Fibroblast of skin of right quadriceps (primary cell): Measurements from ENCODE around the gene WDFY4.

Source experiments
- DNase-seq: peaks from one replicate; pipeline ENCODE4 v3.0.0-alpha.2; 2013

Gene WDFY4

GRCh38 chr10:48776528-48776927 is 91.9 kb downstream of the WDFY4 start:
- no peak for DNase-seq

GRCh38 chr10:48777110-48777509 is 92.4 kb downstream of the WDFY4 start:
- DNase-seq = no peak

- DNase-seq = no peak
These were observed 93.7 kb downstream of the WDFY4 start for GRCh38 chr10:48778193-48778857.

DNA sequence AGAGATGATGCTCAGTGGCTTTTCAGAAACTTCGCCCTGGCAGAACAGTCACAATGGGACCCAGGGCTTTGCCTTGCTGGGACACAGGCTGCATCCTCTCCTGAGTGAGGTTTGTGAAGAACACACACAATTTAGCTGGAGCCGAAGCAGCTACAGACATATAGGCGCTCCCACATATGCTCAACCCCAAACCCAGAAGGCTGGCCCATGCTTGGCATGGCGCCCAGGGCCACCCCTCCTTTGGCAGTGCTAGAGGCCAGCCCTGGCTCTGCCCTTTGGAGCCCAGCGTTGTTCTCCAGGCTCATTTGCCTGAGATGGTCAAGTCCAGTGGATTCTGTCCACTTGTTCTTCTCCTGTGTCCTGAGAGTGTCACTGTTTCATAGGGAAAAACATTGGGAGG is 94.4 kb downstream of the WDFY4 start:
- no peak for DNase-seq

DNA sequence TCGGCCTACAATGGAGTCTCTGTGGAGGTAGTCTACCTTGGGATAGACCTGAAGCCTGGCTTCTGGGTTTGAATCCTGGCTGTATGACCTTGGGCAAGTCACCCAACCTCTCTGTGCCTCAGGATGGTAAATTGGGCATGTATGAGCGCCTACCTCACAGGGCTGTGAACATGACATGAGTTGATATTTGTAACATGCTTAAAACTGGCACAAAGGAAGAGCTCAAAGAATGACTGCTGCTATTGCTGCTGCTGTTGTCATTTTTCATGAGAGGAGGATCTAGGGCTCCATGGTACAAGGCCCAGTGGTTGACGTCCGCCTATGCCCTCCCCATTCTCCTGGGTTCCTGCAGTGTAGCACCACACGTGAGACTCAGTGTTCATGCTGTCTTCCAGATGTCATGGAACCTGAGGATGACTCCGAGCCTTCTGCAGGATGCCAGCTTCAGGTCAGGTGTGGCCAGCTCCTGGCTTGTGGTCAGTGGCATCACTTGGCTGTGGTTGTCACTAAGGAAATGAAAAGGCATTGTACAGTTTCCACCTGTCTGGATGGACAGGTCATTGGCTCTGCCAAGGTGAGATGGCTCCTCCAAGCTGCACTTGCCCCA is 95.0 kb downstream of the WDFY4 start:
- DNase-seq = no peak

DNA sequence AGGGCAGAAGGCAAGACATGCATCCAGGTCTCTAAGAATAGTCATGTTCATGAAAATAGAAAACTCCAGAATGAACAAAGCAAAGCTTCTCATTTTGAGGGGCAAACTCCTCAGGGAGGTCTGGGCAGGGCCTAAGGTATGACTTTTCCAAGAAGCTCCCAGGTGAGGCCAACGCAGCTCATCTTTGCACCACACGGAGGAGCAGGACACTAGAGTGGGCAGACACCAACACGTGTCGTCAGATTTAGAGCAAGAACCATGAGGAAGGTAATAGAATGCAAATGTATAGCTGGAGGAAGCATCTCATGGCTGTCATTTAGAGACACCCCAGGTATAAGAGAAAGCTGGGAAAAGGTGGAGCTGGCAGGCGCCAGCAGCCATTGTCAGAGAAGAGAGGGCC is 95.7 kb downstream of the WDFY4 start:
- no peak for DNase-seq

DNA sequence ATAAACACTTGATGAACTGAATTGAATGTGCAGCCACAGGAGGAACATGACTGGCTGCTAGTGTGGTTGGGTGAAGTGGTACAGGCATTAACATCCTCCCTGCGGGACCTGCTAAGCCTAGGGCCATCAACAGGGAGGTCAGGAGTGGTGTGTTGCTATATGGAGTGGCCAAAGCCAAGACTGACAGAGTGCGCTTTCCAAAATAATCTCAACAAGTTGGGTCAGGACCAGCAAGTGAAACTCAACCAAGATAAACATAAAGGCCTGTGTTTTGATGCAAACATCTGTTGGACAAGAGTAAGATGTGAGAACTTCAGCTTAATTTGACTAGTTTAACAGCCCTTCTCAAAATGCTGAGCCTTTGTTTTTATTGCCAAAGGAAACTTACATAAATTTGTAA is 97.7 kb downstream of the WDFY4 start:
- DNase-seq = no peak

GRCh38 chr10:48784031-48784430 is 99.4 kb downstream of the WDFY4 start:
- DNase-seq = no peak

DNA sequence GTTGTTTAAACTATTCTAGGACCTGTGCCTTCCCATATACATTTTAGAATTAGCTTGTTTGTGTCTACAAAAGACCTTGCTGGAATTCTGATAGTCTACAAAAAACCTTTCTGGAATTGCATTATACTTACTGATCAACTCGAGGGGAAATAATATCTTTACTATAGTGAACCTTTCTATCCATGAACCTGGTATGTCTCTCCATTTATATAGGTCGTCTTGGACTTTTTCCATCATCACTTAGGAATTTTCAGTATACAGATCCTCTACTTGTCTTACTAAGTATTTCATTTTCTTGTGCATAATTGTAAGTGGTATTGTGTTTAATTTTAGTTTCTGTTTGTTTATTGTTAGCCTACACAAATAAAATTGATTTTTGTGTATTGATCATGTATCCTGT is 101.1 kb downstream of the WDFY4 start:
- no peak for DNase-seq

DNA sequence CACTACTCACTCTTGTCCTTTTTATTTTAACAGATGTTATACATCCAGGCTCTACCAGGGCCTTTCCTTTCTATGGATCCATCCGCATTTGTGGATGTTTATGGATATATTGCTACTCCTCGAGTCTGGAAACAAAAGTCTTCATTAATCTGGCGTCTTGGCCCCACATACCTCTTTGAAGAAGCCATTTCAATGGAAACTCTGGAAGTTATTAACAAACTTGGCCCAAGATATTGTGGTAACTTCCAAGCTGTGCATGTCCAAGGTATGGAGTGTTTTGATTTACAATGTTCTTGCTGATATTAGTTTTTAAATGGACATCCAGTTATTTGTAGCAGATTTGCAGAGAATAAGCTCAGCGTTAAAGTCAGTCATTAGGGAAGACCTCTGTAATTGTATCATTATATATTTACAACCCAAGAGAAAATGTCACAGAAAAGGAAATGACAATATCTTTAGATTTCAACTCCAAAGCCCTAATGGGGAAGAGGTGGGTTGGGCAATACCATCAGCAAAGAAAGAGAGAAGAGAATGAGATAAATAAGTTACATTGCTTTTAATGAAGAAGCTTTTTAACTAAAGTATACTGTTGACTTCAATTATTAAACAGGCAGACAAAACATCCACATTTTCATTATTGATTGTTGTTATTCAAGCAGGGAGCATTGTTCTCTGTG is 102.1 kb downstream of the WDFY4 start:
- no peak for DNase-seq

GRCh38 chr10:48788554-48788953 is 103.9 kb downstream of the WDFY4 start:
- DNase-seq = no peak

DNA sequence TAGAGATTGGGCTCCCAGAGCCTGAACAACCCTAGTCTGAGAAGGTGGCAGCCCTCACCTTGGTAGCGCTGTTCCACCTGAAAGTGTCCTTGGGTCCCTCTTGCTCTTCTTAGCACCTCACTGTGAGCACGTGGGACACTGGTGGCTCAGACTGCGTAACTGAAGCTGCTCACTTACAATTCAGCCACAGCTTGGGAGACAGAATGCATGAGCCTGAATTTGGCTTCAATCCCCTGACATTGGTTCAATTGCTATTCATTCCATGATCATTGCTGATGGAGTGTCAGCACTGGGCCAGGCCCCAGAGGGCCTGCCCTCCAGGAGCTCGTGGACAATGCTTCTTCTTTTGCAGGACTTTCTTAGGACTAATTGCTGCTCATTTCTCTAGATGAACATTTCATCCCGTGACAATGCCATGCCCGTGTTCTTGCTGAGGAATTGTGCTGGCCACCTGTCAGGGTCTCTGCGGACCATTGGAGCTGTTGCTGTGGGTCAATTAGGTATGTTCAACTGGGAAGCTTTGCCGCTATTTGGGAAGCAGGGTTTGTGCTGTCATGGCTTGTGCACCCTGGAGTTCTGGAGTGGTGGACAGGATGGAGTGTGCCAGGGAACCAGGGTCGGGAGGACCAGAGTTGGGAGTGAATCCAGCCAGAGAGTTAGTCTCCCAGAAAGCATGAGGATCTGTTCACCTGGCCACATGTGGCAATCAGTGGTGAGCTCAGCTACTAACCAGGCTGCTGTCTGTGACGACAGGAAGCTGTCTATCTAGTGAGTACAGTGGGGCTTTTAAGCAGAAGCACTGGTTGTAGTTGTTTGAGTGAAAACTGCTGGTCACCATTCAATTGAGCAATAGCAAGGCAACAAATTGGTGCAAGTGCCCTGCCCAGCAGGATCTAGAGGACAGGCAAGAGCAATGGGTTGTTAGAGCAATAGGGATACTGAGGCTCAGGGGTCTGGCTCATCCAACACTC is 105.1 kb downstream of the WDFY4 start:
- DNase-seq = no peak

GRCh38 chr10:48790457-48791044 is 105.9 kb downstream of the WDFY4 start:
- no peak for DNase-seq

- no peak for DNase-seq
These were observed 106.7 kb downstream of the WDFY4 start for GRCh38 chr10:48791267-48791928.

- no peak for DNase-seq
These were observed 107.4 kb downstream of the WDFY4 start for GRCh38 chr10:48792121-48792520.

GRCh38 chr10:48792687-48793096 is 108.0 kb downstream of the WDFY4 start:
- DNase-seq = peak; percentile 59

GRCh38 chr10:48794074-48794473 is 109.4 kb downstream of the WDFY4 start:
- no peak for DNase-seq

DNA sequence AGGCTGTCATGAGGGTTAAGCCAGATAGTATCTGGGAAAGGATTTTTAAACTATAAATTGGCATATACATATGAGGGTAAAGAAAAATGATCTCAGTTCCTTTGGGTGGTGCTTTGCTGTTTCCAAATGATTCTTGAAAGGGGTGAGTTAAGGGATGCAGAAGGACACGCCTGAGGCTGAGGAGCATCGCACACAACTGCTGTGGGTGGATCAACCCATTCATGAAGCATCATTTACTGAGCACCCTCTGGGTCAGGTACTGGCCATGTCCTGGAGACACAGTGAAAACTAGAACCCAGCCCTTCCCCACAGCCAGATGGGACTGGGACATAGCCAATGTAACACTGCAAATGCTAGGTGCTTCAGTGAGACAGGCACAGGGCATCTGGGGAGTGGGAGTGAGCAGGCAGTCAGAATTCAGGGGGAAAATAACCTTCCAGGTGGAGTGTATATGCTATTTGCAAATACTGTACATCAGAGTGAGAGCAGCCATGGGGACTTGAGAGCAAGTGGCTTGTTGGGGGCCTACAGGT is 112.1 kb downstream of the WDFY4 start:
- no peak for DNase-seq

GRCh38 chr10:48797830-48798229 is 113.2 kb downstream of the WDFY4 start:
- no peak for DNase-seq

DNA sequence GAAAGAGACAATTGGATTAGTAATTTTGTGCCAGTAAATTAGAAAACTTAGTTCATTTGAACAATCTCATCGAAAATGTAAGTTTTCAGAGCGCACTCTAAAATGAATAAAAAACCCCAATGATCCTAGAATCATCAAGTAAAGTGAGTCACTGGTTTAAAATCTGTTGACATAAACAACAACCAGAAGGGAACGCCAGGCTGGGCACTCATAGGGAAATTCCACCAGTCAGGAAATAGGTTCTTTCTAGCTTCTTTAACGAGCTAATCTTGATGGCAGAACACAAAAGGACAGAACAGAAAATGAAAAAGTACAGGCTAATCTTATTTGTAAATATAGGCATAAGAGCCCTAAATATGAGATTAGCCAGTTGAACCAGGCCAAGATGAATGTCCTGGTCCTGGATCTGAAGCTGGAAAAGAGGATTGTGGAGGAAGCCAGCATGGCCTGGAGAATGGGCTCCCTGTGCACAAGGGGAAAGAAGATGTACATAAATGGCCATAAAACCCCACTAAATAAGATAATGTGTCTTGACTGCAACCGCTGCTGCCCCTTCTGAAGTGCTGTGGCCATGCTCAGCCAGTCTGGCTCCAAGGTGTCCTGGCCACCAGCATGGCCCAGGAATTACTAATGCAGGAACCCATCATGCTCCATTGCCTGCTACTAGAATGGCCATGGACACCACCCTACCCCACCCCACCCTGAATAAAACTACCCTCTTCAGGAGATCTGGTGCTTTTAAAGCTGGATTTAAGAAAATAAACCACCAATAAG is 114.0 kb downstream of the WDFY4 start:
- no peak for DNase-seq

DNA sequence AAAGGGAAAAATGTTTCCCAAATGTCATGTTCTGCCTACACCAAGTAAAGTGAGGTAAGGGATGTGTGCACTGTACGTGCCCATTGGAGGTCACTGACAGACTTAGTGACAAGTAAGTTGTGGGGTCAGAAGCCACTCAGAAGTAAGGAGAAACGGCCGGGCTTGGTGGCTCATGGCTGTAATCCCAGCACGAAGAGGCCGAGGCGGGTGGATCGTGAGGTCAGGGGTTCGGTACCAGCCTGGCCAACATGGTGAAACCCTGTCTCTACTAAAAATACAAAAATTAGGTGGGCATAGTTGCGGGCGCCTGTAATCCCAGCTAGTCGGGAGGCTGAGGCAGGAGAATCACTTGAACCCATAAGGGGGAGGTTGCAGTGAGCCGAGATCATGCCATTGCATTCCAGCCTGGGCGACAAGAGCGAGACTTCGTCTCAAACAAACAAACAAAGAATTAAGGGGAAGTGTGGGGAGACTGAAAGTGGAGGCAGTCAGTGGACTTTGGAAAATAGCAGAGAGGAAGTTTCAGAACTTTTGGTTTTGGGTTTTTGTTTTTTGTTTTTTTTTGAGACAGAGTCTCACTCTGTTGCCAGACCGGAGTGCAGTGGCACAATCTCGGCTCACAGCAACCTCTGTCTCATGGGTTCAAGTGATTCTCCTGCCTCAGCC is 114.8 kb downstream of the WDFY4 start:
- DNase-seq = no peak
